Parathyroid adenoma (tissue), 2 donors: Measurements from ENCODE around the gene IQCN.
"Not testable (repeated sequence)": the region's sequence is repeated elsewhere in the genome, so short reads cannot be mapped to it uniquely, and the experiment has no call there.

Experiments
- H2AFZ ChIP-seq: fragments of 300-600 bp; sonication (generic); one replicate; pipeline ENCODE4 v1.7.0; 2017; ENCODE audit warnings: antibody characterized with exemption, mild to moderate bottlenecking
- H3K27ac ChIP-seq: fragments of 300-600 bp; sonication (generic); one replicate; pipeline ENCODE4 v1.7.0; 2017
- H3K27me3 ChIP-seq: fragments of 300-600 bp; sonication (generic); one replicate; pipeline ENCODE4 v1.7.0; 2017; ENCODE audit warnings: low read length; ENCODE audit not compliant: control insufficient read depth, insufficient read depth
- H3K36me3 ChIP-seq: fragments of 300-600 bp; sonication (generic); one replicate; pipeline ENCODE4 v1.7.0; 2017; ENCODE audit warnings: low read length; ENCODE audit not compliant: control insufficient read depth, insufficient read depth
- H3K4me1 ChIP-seq: fragments of 300-600 bp; sonication (generic); one replicate; pipeline ENCODE4 v1.7.0; 2017; ENCODE audit warnings: control low read depth
- H3K4me2 ChIP-seq: fragments of 300-600 bp; sonication (generic); one replicate; pipeline ENCODE4 v1.7.0; 2017; ENCODE audit warnings: low read length
- H3K4me3 ChIP-seq: fragments of 300-600 bp; sonication (generic); one replicate; pipeline ENCODE4 v1.7.0; 2017; ENCODE audit warnings: low read depth, low read length
- H3K79me2 ChIP-seq: fragments of 300-600 bp; sonication (generic); one replicate; pipeline ENCODE4 v1.7.0; 2017; ENCODE audit warnings: control low read depth
- H3K9ac ChIP-seq: fragments of 300-600 bp; sonication (generic); one replicate; pipeline ENCODE4 v1.7.0; 2017; ENCODE audit warnings: mild to moderate bottlenecking
- H3K9me3 ChIP-seq: fragments of 300-600 bp; sonication (generic); one replicate; pipeline ENCODE4 v1.7.0; 2017; ENCODE audit warnings: low read length; ENCODE audit not compliant: control insufficient read depth
- CTCF ChIP-seq: fragments of 300-600 bp; sonication (generic); IDR thresholded peaks from one replicate; pipeline ENCODE4 v1.7.0; 2017; ENCODE audit warnings: antibody characterized with exemption, mild to moderate bottlenecking
- donor health status: primary hyperparathyroidism.

IQCN gene

DNA sequence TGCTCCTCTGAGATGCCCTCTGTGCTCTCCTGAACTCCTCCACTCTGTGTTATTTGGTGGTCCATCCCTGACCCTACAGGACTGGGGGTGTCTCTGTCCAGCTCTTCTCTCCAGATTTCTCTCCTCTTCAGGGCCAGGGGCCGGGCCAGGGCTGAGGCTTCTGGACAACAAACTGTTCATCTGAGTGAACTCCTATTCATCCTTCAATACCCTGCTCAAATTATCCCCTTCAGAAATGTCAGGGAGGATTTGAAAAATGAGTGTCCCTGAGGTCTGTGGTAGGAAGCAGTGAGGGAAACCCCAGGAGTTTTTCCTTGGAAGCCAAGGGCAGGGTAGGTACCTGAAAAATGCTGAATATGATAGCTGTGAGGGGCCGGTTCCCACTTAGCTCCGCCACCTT lies 55.7 kb downstream of the IQCN start:
- Histone ChIP-seq H3K36me3 (no peaks in the 10 kb centered on the region), H3K9me3 (no peaks in the 10 kb centered on the region), H3K4me3 (no peak overlapping the region), H3K4me1 (no peaks in the 10 kb centered on the region), H2AFZ (no peak overlapping the region), H3K4me2 (no peak overlapping the region), H3K9ac (no peak overlapping the region), H3K27me3 (no peaks in the 10 kb centered on the region), H3K79me2 (no peaks in the 10 kb centered on the region), H3K27ac (no peak overlapping the region)
- TF ChIP-seq CTCF = no peak

DNA sequence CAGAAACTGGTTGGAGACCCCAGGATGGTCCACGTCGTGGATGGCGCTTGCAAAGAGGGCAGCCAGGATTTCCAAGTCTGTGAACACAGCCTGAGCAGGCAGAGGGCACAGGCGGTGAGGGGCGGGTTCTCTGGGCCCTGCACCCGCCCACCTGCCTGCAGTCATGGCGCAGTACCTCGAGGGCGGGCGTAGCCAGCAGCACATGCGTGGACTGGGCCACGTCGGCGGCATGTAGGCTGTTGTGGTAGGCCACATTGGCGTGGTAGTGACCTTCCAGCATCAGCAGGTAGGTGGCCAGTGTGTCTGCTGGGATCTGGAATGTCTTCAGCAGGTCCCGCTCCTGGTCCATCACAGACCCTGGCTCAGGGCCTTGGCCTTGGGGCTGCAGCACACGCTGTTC lies 56.1 kb downstream of the IQCN start:
- Histone ChIP-seq H3K4me1 (no peaks in the 10 kb centered on the region), H2AFZ (no peak overlapping the region), H3K9me3 (no peaks in the 10 kb centered on the region), H3K4me2 (no peak overlapping the region), H3K9ac (no peak overlapping the region), H3K27ac (no peak overlapping the region), H3K79me2 (no peaks in the 10 kb centered on the region), H3K36me3 (no peaks in the 10 kb centered on the region), H3K4me3 (no peak overlapping the region), H3K27me3 (no peaks in the 10 kb centered on the region)
- TF ChIP-seq CTCF = no peak

GRCh38 chr19:18216789-18217188 lies 57.5 kb downstream of the IQCN start:
- no peaks in the 10 kb centered on the region for H3K9me3 ChIP-seq
- no peaks in the 10 kb centered on the region for H3K27me3 ChIP-seq
- TF ChIP-seq CTCF = no peak
- H3K4me2 ChIP-seq = no peak overlapping the region
- H3K4me1 ChIP-seq = no peaks in the 10 kb centered on the region
- no peak overlapping the region for H3K27ac ChIP-seq
- no peak overlapping the region for H3K4me3 ChIP-seq
- no peaks in the 10 kb centered on the region for H3K79me2 ChIP-seq
- no peak overlapping the region for H2AFZ ChIP-seq
- no peaks in the 10 kb centered on the region for H3K36me3 ChIP-seq
- H3K9ac ChIP-seq = no peak overlapping the region

GRCh38 chr19:18214779-18215433 lies 59.3 kb downstream of the IQCN start:
- Histone ChIP-seq H3K4me1 (no peaks in the 10 kb centered on the region), H3K9ac (no peak overlapping the region), H3K9me3 (no peaks in the 10 kb centered on the region), H3K27ac (no peak overlapping the region), H3K4me2 (no peak overlapping the region), H3K79me2 (no peaks in the 10 kb centered on the region), H3K36me3 (no peaks in the 10 kb centered on the region), H3K4me3 (no peak overlapping the region), H2AFZ (no peak overlapping the region), H3K27me3 (no peaks in the 10 kb centered on the region)
- no peak for TF ChIP-seq CTCF

DNA sequence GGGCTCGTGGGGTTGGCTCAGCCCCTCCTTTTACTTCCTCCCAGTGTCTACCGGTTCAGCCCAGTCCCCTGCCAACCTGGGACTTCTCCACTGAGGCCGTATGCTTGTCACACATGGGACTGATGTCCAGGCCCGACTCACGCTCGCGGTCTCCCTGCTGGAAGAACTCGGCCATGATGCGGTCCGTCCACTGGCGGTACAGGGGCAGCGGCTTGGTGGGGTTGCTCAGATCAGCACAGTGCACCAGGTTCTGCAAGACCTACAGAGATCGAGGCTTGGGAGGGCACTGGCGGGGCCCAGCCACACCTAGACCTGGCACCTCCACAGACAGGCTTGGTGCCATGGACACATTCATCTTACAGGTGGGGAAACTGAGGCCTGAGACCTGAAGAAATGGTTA lies 62.6 kb downstream of the IQCN start:
- no peaks in the 10 kb centered on the region for H3K9me3 ChIP-seq
- no peak overlapping the region for H2AFZ ChIP-seq
- H3K27ac ChIP-seq = no peak overlapping the region
- H3K9ac ChIP-seq = no peak overlapping the region
- no peaks in the 10 kb centered on the region for H3K36me3 ChIP-seq
- H3K4me2 ChIP-seq = no peak overlapping the region
- TF ChIP-seq CTCF = no peak
- no peaks in the 10 kb centered on the region for H3K4me1 ChIP-seq
- H3K27me3 ChIP-seq = no peaks in the 10 kb centered on the region
- no peaks in the 10 kb centered on the region for H3K79me2 ChIP-seq
- no peak overlapping the region for H3K4me3 ChIP-seq

GRCh38 chr19:18209912-18210311 lies 64.3 kb downstream of the IQCN start:
- H3K4me3 ChIP-seq, H3K9me3 ChIP-seq, H3K27ac ChIP-seq, H3K4me2 ChIP-seq, H3K4me1 ChIP-seq, H2AFZ ChIP-seq, H3K79me2 ChIP-seq, H3K9ac ChIP-seq, H3K27me3 ChIP-seq, H3K36me3 ChIP-seq: not testable (repeated sequence)
